GM18517 (cell line): ENCODE results near the gene STMP1.
A peak's percentile ranks its signal among the peaks of the same experiment; 100 is the strongest.
"Not testable (repeated sequence)": the region's sequence is repeated elsewhere in the genome, so short reads cannot be mapped to it uniquely, and the experiment has no call there.

Experiments
- ATAC-seq: cut with Tn5 transposase; IDR thresholded peaks from one replicate; pipeline ENCODE4 v1.9.1; 2021; ENCODE audit warnings: mild to moderate bottlenecking, moderate library complexity; ENCODE audit not compliant: unreplicated experiment

The STMP1 gene

GRCh38 chr7:135664046-135664589, 1.8 kb downstream of the STMP1 start:
- no peak for ATAC-seq

DNA sequence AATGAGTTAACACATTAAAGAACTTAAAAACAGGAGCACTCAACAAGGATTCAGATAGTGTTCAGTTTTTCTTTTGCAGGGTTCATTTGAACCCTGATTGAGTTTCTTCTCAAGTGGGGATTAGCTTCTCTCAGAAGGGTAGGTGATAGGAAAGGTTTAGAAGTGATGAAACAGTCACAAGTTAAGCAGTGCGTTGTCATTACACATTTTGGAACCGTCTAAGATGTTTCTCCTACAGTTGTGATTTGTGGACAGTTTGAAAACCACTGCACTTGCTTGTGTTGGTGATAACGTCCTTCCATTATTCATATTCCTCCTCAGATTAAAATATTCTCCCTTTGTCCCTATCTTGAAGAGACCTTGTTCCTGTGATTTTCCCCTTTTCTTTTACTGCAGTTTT, 2.7 kb downstream of the STMP1 start:
- no peak for ATAC-seq

DNA sequence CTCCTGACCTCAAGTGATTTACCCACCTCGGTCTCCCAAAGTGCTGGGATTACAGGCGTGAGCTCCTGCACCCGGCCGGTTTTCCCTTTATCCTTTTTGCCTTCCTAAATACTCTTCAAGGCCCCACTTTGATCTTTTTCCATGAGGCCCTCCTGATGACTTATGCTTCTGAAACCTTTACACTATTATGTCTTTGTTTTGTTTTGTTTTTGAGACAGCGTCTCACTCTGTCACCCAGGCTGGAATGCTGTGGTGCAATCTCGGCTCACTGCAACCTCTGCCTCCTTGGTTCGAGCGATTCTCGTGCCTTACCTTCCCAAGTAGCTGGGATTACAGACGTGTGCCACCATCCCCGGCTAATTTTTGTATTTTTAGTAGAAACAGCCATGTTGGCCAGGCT, 3.8 kb downstream of the STMP1 start:
- ATAC-seq: no peak

DNA sequence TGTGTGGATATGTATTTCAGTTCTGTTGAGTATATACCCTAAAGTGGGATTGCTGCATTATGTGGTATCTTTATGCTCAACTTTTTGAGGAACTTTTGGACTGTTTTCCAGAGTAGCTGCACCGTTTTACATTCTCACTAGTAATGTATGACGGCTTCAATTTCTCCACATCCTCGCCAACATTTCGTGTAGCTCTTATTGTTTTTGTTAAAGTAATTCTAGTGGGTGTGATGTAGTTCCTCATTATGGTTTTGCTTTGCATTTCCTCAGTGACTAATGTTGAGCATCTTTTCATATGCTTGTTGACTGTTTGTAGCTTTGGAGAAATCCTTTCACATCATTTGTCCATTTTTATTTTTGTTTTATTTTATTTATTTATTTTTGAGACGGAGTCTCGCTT, 4.5 kb downstream of the STMP1 start:
- ATAC-seq: no peak

DNA sequence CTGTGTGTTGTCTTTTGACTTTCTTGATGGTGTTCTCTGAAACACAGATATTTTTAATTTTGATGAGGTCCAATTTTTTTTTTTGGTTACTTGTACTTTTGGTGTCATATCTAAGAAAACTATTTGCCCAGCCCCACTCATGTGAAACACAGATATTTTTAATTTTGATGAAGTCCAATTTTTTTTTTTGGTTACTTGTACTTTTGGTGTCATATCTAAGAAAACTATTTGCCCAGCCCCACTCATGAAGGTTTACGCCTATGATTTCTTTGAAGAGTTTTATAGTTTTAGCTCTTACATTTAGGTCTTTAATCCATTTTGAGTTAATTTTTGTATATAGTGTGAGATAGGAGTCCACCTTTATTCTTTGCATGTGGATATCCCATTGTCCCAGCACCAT, 5.3 kb downstream of the STMP1 start:
- not testable (repeated sequence) for ATAC-seq

DNA sequence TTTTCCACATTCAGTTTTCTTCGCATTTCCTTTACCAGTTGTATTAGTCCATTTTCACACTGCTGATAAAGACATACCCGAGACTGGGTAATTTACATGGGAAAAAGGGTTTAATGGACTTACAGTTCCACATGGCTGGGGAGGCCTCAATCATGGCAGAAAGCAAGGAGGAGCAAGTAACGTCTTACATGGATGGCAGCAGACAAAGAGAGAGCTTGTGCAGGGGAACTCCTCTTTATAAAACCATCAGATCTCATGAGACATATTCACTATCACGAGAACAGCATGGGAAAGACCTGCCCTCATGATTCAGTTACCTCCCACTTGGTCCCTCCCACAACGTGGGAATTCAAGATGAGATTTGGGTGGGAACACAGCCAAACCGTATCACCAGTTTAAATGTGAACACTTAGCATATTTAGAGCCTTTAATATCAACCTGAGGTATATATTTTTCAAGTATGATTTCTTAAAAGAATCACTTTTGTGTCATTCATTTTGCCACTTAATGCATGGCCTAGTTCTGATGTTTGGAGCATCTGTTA, 6.6 kb downstream of the STMP1 start:
- ATAC-seq: not testable (repeated sequence)

DNA sequence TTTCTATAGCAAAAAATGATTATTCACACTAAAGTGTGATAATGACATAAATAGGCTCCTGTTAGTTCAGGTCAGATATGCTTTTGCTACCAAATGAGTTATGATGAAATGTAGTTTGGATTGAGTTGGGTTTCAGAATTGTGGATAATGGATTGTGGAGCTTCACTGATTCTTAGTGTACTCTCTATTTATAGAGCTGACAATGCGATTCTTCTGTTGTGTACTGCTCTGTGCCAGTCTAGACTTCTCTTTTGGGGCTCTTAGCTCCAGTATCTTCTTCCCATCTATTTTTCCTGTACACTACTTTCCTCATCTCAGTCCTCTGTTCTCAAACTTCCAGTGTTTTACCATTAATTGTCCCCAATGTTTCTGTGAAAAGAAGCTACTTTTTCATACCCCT, 7.5 kb downstream of the STMP1 start:
- no peak for ATAC-seq

- ATAC-seq: no peak
Measured at GRCh38 chr7:135670179-135670578, 7.9 kb downstream of the STMP1 start.

DNA sequence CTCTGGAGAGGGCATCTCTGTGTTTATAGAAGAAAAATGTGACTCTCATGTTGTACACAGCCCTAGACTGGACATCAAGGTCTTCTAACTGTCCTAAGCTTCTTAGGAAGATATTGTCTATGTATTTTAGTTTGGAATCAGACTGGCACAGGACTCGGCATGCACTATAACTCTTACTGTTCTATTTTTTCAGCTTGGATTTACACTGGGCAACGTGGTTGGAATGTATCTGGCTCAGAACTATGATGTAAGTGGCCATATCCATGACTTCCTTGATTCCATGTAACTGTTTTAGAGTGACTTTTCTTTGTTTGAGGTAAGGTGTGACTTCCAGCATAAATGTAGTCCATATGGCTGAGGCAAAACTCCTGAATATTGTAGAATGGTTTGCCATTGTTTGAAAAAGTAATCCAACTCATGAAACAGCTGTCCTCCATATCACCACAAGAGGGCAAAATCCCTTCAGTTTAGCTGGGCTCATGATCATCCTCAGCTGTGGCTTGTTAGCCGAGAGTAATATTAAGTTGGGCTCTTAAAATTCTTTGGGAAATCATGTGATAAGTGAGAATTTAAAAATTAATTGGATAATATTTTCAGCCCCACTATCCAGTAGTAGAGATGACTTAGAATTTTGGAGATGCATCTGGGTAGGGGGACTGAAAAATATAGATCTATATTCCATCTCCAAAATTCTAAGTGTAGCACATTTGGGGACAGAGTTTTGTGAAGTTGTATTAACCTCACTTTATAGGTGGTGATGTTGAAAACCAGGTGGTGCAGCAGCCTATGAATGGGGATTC, 10.4 kb downstream of the STMP1 start:
- peak; percentile 87 for ATAC-seq

DNA sequence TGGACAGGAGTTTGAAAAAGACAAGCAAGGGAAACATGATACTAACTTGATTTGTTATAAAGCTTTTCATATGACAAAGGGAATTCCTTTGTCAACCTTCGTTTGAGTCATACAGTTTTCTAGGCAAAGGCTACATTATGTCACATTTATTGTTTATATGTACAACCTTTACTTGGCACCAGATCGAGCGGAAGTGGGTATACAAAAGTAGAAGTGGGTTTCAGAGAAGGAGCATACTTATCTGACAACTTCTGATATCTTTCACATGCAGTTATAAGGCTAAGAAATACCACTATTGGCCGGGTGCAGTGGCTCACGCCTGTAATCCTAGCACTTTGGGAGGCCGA, 11.0 kb downstream of the STMP1 start:
- ATAC-seq: peak; percentile 41

- ATAC-seq: no peak
Measured at GRCh38 chr7:135678612-135679575, 16.6 kb downstream of the STMP1 start.

GRCh38 chr7:135681762-135682161, 19.4 kb downstream of the STMP1 start:
- no peak for ATAC-seq

- ATAC-seq: no peak
Measured at GRCh38 chr7:135682191-135682590, 19.9 kb downstream of the STMP1 start.

DNA sequence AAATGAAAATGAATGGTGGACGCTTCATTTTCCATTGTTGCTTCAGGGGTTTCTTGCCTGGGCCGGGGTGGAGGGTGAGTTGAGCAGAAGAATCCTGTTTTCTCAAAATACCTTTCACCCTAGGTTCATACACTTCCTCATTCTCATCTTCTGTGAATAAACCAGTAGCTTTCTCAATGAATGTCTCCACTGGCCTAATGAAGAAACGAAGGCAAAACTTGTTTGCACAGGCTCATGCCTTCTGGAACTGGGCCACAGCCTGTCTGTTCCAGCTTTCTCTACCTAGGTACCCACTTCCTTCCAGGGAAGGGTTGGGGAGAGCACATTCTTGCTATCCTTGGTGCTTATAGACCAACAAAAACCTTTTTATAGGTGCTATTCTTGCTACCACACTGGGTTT, 21.3 kb downstream of the STMP1 start:
- no peak for ATAC-seq

DNA sequence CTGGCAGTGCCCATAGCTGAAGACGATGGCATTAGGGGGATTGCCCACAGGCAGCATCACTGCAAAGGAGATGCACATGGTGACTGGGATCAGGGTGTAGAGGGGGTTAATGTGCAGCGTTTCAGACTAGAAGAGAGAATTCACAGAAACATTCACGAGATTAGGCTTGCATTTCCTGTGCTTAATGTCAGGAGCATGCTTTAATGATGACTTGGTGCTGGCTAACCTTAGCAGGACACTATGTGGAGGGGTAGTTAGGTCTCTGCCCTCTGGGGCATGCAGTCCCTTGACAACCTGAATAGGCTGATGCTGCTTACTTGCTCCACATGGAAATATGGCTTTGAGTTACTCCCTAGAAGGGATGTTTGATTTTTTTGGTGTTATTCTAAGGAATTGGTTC, 21.8 kb downstream of the STMP1 start:
- ATAC-seq: no peak

DNA sequence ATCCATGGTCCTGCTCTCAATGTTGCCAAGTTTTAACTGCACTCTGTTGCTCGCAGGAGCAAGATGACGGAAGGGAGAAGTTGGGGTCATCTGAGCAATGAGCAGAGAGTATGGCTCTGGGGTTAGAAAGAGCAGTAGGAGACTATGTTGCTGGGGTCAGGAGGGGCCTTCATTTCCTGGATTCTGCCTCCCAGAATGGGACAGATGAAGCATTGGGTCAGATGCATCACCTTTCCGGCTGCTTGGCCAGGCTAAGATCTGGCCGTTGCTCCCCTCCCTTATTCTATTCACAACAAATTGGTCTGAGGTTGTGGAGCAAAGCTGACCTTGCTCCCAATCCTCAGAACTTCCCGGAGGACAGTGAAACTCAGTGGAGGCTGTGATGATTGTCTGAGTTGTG, 22.4 kb downstream of the STMP1 start:
- ATAC-seq: no peak

- ATAC-seq: no peak
Measured at GRCh38 chr7:135685306-135686084, 23.2 kb downstream of the STMP1 start.

GRCh38 chr7:135687466-135687865, 25.2 kb downstream of the STMP1 start:
- ATAC-seq: no peak

- no peak for ATAC-seq
Measured at GRCh38 chr7:135690566-135690965, 28.3 kb downstream of the STMP1 start.

DNA sequence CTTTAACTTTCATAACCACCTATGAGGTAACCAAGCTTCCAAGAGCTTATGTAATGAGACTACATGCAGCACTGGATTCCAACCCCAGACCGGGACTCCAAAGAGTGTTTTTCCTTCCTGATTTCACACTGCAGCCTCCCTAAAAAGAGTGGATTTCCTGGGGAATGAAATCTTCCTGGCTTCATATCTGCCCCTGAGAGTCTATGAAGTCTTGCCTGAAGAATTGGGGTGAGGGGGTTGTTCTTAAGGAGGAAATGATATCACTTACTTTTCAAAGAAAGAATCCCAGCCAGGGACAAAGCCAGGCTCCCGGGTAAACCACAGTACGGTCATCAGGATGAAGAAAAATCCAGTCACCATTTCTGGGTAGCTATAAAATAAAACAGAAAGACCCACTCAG, 29.7 kb downstream of the STMP1 start:
- no peak for ATAC-seq

- not testable (repeated sequence) for ATAC-seq
Measured at GRCh38 chr7:135692606-135693005, 30.3 kb downstream of the STMP1 start.
